Activated CD8-positive, alpha-beta T cell treated with anti-CD3 and anti-CD28 coated beads, Interleukin-2, amount 10 ng/mL, durations not matched to agents 7 days and 5 days (primary cell): Measurements from ENCODE around the gene INHA. TPM values are rescaled to one million over a fixed set of nuclear protein-coding genes. Genes with fewer than 3 reads are reported as not detected.

ENCODE experiments used
- ATAC-seq: fragments of 150-1000 bp; cut with Tn5 transposase; one replicate; pipeline ENCODE4 v1.10.0; 2021; ENCODE audit warnings: moderate library complexity
- CTCF ChIA-PET: fragments of 350-600 bp; sonication (Branson Sonifier 250); formaldehyde crosslinking; loops from one replicate; lab custom pipeline; 2021; ENCODE audit warnings: antibody characterized with exemption; lab: Charles Lee
- POLR2A ChIA-PET: fragments of 350-600 bp; sonication (Branson Sonifier 250); formaldehyde crosslinking; loops from one replicate; lab custom pipeline; 2021; ENCODE audit warnings: antibody characterized with exemption; lab: Charles Lee
- DNase-seq: peaks from one replicate; pipeline ENCODE4 v3.0.0-alpha.2; 2020
- H3K27ac Mint-ChIP-seq: one replicate; pipeline ENCODE4 v1.8.0; 2021; ENCODE audit warnings: mild to moderate bottlenecking, mixed read lengths
- H3K27me3 Mint-ChIP-seq: one replicate; pipeline ENCODE4 v1.8.0; 2021; ENCODE audit warnings: low read depth, mixed read lengths
- H3K36me3 Mint-ChIP-seq: one replicate; pipeline ENCODE4 v1.8.0; 2021; ENCODE audit warnings: low read depth, mixed read lengths
- H3K4me1 Mint-ChIP-seq: one replicate; pipeline ENCODE4 v1.8.0; 2021; ENCODE audit warnings: low read depth, mixed read lengths
- H3K4me3 Mint-ChIP-seq: one replicate; pipeline ENCODE4 v1.8.0; 2021; ENCODE audit warnings: mild to moderate bottlenecking, mixed read lengths
- H3K9me3 Mint-ChIP-seq: one replicate; pipeline ENCODE4 v1.8.0; 2022; ENCODE audit warnings: mixed read lengths; ENCODE audit not compliant: insufficient read depth
- total RNA-seq, 2 experiments: library from RNA; stranded (reverse); gene quantifications; one replicate each; pipeline ENCODE4 v1.2.3, GENCODE V29; 2021

INHA gene
- total RNA-seq, 2 experiments from 2014 or later: not detected

DNA sequence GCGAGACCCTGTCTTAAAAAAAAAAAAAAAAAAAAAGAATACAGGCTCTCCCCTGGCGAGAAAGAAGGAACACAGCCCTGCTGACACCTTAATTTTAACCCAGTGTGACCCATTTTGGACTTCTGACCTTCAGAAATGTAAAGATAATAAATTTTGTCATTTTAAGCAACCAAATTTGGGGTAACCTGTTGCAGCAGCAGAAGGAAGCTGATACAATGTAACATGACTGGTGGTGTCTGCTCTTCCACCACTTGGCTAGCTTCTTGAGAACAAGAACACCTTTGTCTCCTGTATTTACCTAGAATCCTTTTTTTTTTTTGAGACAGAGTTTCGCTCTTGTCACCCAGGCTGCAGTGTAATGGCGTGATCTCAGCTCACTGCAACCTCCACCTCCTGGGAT lies 19.0 kb downstream of the INHA start:
- Mint-ChIP-seq H3K27ac (no peak overlapping the region), H3K4me3 (no peak overlapping the region), H3K9me3 (no peaks in the 10 kb centered on the region), H3K36me3 (no peaks in the 10 kb centered on the region), H3K27me3 (peaks cover 11% of the 10 kb centered on the region), H3K4me1 (peaks cover 6% of the 10 kb centered on the region)
- ATAC-seq (no peak), DNase-seq (no peak)
- POLR2A ChIA-PET: no interaction called here
- CTCF ChIA-PET: interaction anchor here (1.0 kb wide), 1 partner anchor 52 kb away, joined by 4 read pairs; no protein-coding TSS in a partner anchor

DNA sequence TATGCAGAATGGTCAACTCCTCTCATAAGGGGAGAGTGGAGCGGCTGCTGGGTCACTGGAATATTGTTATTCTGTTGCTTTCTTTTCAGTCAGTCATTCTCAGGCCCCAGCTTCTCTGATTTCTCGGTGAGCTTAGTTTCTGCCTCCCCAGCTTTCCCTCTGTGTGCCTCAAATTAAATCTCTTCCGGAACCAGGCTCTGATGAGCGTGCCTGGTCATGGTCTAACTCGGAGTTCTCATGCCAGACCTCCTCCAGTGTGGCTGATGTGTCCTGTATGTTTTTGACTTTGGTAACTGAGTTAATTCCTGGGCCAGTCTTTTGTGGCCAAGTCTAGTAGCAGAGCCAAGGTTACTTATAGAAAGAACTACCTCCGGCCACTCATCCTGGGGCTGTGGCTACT lies 20.6 kb downstream of the INHA start:
- no peaks in the 10 kb centered on the region for H3K9me3 Mint-ChIP-seq
- no peak overlapping the region for H3K27ac Mint-ChIP-seq
- DNase-seq (no peak), ATAC-seq (no peak)
- peaks cover 11% of the 10 kb centered on the region for H3K27me3 Mint-ChIP-seq
- no peak overlapping the region for H3K4me3 Mint-ChIP-seq
- ChIA-PET CTCF (no interaction called here), POLR2A (no interaction called here)
- H3K36me3 Mint-ChIP-seq: no peaks in the 10 kb centered on the region
- peaks cover 18% of the 10 kb centered on the region for H3K4me1 Mint-ChIP-seq

DNA sequence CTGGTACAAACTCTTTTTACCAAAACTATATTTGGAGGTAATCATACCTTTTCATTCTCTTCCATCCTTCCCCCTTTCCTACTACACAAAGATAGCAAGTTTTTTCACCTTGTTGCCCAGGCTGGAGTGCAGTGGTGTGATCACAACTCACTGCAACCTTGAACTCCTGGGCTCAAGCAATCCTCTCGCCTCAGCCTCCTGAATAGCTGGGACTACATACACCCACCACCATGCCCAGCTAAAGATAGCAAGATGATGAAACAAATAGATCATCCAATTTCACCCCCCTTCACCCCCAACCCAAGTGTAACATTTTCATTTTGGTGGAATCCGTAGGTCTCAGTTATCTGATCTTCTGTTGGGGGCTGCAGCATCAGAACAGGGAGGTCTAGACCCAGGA lies 21.0 kb downstream of the INHA start:
- no peaks in the 10 kb centered on the region for H3K36me3 Mint-ChIP-seq
- H3K4me3 Mint-ChIP-seq: no peak overlapping the region
- ATAC-seq (no peak), DNase-seq (no peak)
- ChIA-PET CTCF (no interaction called here), POLR2A (no interaction called here)
- H3K27ac Mint-ChIP-seq: no peak overlapping the region
- no peaks in the 10 kb centered on the region for H3K9me3 Mint-ChIP-seq
- H3K4me1 Mint-ChIP-seq: peaks cover 20% of the 10 kb centered on the region
- peaks cover 11% of the 10 kb centered on the region for H3K27me3 Mint-ChIP-seq

DNA sequence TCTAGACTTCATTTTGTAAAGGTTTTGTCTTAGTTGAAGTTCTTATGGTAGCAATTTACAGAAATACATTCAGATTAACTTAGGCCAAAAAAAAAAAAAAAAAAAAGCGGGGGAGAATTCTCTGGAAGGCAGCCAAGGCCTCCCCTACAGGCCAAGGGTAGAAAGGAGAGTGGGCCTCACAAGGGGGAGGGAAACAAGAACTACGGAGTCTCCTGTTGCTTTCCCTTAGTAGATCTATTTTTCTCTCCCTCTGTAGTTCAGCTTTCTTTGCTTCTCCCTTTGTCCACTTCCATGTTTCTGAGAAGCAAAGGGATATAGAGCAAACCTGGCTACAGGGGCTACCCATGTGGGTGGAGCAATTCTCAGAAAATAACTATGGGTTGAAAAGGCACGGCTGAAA lies 23.1 kb downstream of the INHA start:
- POLR2A ChIA-PET: no interaction called here
- DNase-seq (no peak), ATAC-seq (no peak)
- no peak overlapping the region for H3K4me3 Mint-ChIP-seq
- CTCF ChIA-PET: interaction anchor here (0.9 to 1.3 kb wide), 3 partner anchors 35 to 65 kb away, joined by 3 read pairs; no protein-coding TSS in a partner anchor
- no peak overlapping the region for H3K27ac Mint-ChIP-seq
- H3K27me3 Mint-ChIP-seq: peaks cover 11% of the 10 kb centered on the region
- H3K9me3 Mint-ChIP-seq: no peaks in the 10 kb centered on the region
- H3K4me1 Mint-ChIP-seq: peaks cover 32% of the 10 kb centered on the region
- H3K36me3 Mint-ChIP-seq: no peaks in the 10 kb centered on the region

DNA sequence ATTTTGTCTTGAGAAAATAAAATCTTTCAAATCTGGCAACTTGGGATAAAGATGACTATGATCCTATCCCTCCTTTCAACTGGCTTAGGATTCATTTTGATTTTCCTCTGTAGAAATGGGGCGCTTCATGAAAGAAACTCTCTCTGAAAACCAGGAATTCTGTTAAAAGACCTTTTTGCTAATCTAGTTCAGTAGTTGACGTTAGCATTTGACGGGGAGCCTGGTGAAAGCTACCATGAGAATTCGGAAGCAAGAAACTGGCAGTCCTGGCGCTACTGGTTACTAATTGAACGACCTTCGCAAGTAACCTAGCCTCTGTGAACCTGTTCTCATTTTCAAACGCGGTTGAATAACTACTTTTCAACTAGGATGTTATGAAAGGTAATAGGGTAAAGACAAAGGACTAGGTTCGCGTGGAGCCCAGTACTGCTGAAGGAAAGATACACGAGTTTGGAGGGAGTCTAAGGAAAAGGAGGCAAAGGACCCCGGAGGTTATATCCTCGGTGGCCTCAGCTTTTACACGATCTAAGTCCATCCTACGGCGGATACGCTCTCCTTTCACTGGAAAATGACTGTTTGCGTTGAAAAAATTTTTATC lies 24.9 kb downstream of the INHA start:
- Mint-ChIP-seq H3K9me3 (no peaks in the 10 kb centered on the region), H3K27me3 (peaks cover 11% of the 10 kb centered on the region), H3K36me3 (peaks cover 3% of the 10 kb centered on the region), H3K27ac (peak overlapping the region; percentile 89), H3K4me1 (peaks cover 32% of the 10 kb centered on the region), H3K4me3 (peak overlapping the region; percentile 94)
- DNase-seq (no peak), ATAC-seq (peak; percentile 5)
- ChIA-PET POLR2A (interaction anchor here (0.5 to 2.0 kb wide), 4 partner anchors 13 to 68 kb away, joined by 3 to 4 read pairs (median 4); no protein-coding TSS in a partner anchor), CTCF (interaction anchor here (1.1 to 4.5 kb wide), 6 partner anchors 37 to 302 kb away, joined by 3 to 22 read pairs (median 8); partner anchors contain the start of genes CHPF and GMPPA)

DNA sequence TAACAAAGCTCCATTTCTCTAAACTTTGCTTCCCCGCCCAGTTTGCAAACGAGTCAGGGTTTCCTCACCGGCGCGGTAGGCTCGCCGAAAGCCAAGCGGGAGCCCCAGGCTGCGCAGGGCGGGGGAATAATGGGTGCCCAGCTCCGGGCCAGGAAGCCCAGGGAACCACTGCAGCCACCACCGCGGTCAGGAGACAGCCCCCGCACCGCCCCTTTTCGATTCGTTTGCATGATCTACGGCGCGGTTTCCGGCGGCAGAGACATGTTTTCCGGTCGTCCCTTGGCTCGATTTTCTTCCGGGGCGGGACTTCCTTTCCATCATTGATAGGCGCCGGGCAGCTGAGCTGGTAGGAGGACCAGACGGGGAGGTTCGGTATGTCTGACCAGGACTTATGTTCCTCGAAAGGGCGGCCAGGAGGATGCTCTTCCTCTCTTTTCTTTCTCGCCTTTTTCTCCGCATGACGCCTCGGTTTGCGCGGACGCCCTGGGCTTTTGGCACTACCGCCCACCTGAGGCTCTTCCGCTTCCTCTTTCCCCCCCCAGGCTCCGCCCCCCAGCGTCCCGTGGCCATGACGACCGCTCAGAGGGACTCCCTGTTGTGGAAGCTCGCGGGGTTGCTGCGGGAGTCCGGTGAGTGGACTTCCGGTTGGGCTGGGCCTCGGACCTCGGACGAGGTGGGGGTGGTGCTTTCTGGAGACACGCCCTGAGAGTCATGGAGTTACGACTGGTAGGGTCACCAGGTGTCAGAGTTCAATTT lies 25.6 kb downstream of the INHA start, which contains the start of gene STK11IP:
Gene STK11IP (plus strand): TSS at position 306 of the 756 bp plus-strand sequence. CDS start 263 bp downstream, at position 569.
- ChIA-PET POLR2A (interaction anchor here (0.5 to 2.0 kb wide), 5 partner anchors 13 to 67 kb away, joined by 3 to 4 read pairs (median 4); no protein-coding TSS in a partner anchor), CTCF (interaction anchor here (1.1 to 4.5 kb wide), 6 partner anchors 37 to 303 kb away, joined by 3 to 22 read pairs (median 8); partner anchors contain the start of genes CHPF and GMPPA)
- Mint-ChIP-seq H3K27ac (peak within 1 kb of the TSS; percentile 89), H3K9me3 (no peaks in the 10 kb centered on the region), H3K36me3 (peaks cover 6% of the 10 kb centered on the region), H3K4me1 (peaks cover 32% of the 10 kb centered on the region), H3K4me3 (peak within 1 kb of the TSS; percentile 94), H3K27me3 (peaks cover 9% of the 10 kb centered on the region)
- DNase-seq (peak; percentile 96), ATAC-seq (peak; percentile 92)

DNA sequence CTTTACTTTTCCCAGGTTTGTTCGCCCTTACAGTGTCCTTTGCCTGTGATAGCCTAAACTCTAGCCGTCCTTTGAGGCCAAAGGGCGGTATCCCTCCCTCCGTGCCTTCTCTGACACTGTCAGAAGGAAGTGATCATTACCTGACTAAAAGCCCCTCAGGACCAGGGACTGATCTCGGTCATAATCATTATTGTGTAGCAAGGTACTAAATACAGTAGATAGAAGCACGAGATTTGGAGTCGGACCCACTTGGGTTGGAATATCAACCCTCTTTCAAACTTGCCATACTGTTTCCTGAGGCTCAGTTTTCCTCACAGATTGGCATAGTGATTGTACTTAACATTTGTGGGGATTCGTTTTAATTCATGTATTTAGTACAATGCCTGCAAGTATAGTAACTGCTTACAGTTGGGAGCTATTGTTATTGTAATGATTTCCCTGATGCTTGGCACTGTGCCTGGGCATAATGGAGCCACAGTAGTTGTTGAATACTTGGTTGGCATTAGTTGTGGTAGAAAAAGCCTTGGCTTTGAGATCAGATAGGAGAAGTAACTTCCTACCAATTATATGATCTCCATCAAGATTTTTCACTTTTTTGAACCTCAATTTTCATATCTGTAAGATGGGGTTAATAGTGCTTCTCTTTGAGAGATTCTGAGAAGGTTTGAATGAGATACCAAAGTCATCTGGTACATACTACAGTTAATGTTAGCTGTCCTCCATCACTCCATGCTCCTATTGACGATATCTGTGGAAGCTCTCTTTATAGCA lies 26.4 kb downstream of the INHA start:
- POLR2A ChIA-PET: interaction anchor here (1.2 to 2.0 kb wide), 2 partner anchors 48 to 55 kb away, joined by 3 to 4 read pairs; no protein-coding TSS in a partner anchor
- ATAC-seq (no peak), DNase-seq (no peak)
- Mint-ChIP-seq H3K27ac (peak overlapping the region; percentile 89), H3K36me3 (peaks cover 7% of the 10 kb centered on the region), H3K27me3 (peaks cover 4% of the 10 kb centered on the region), H3K4me1 (peaks cover 32% of the 10 kb centered on the region), H3K4me3 (peak overlapping the region; percentile 94), H3K9me3 (no peaks in the 10 kb centered on the region)
- CTCF ChIA-PET: interaction anchor here (1.3 to 4.5 kb wide), 3 partner anchors 38 to 57 kb away, joined by 3 to 22 read pairs (median 18); partner anchors contain the start of gene CHPF

DNA sequence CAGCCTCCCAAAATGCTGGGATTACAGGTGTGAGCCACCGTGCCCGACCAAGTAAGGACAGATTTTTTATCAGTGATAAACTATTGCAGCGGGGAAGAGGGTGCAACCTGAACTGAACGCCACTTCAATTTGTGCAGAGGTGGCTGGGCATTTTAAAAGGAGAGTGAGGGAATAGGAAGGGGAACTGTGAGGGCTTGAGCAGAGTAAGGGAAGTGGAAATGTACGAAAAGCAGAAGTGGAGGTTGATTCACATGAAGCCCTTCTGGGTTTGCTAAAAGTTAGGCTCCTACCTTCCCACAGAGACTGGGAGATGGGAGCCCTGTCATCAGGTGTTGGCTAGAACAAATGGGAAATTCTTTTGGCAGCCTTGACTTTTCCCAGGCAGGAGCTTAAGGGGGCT lies 31.7 kb downstream of the INHA start:
- no peak for DNase-seq
- Mint-ChIP-seq H3K4me3 (no peak overlapping the region), H3K9me3 (no peaks in the 10 kb centered on the region), H3K27ac (no peak overlapping the region), H3K36me3 (peaks cover 25% of the 10 kb centered on the region), H3K4me1 (peaks cover 10% of the 10 kb centered on the region), H3K27me3 (no peaks in the 10 kb centered on the region)
- POLR2A ChIA-PET: no interaction called here
- CTCF ChIA-PET: no interaction called here
- no peak for ATAC-seq

DNA sequence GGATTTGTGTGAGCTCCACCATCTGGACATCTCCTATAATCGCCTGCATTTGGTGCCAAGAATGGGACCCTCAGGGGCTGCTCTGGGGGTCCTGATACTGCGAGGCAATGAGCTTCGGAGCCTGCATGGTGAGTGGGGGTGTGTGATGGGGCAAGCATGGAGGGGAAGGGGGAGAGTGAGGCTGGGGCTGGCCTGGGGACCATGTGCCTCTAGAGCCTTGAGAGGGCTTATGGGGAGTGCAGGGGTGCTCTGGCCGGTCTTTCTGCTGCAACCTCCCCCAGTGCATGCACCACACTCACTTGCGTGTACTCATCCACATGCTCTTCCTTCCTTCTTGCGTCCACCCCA lies 33.5 kb downstream of the INHA start:
- DNase-seq: no peak
- peaks cover 5% of the 10 kb centered on the region for H3K4me1 Mint-ChIP-seq
- H3K9me3 Mint-ChIP-seq: no peaks in the 10 kb centered on the region
- H3K36me3 Mint-ChIP-seq: peaks cover 29% of the 10 kb centered on the region
- CTCF ChIA-PET: interaction anchor here (2.0 kb wide), 1 partner anchor 45 kb away, joined by 5 read pairs; no protein-coding TSS in a partner anchor
- H3K27ac Mint-ChIP-seq: no peak overlapping the region
- ATAC-seq: no peak
- no peak overlapping the region for H3K4me3 Mint-ChIP-seq
- POLR2A ChIA-PET: no interaction called here
- H3K27me3 Mint-ChIP-seq: no peaks in the 10 kb centered on the region

DNA sequence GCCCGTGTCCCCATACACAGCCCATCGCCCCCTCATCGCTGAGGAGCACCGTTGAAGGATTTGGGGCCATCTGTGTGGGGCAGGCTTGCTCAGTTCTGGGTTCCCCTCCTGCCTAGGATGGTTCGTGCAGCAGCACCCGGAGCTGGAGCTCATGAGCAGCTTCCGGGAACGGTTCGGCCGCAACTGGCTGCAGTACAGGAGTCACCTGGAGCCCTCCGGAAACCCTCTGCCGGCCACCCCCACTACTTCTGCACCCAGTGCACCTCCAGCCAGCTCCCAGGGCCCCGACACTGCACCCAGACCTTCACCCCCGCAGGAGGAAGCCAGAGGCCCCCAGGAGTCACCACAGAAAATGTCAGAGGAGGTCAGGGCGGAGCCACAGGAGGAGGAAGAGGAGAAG lies 35.8 kb downstream of the INHA start:
- H3K4me1 Mint-ChIP-seq: peaks cover 19% of the 10 kb centered on the region
- no peak overlapping the region for H3K4me3 Mint-ChIP-seq
- no peaks in the 10 kb centered on the region for H3K9me3 Mint-ChIP-seq
- no peak overlapping the region for H3K27ac Mint-ChIP-seq
- ChIA-PET CTCF (no interaction called here), POLR2A (no interaction called here)
- ATAC-seq (no peak), DNase-seq (no peak)
- H3K36me3 Mint-ChIP-seq: peaks cover 29% of the 10 kb centered on the region
- no peaks in the 10 kb centered on the region for H3K27me3 Mint-ChIP-seq

DNA sequence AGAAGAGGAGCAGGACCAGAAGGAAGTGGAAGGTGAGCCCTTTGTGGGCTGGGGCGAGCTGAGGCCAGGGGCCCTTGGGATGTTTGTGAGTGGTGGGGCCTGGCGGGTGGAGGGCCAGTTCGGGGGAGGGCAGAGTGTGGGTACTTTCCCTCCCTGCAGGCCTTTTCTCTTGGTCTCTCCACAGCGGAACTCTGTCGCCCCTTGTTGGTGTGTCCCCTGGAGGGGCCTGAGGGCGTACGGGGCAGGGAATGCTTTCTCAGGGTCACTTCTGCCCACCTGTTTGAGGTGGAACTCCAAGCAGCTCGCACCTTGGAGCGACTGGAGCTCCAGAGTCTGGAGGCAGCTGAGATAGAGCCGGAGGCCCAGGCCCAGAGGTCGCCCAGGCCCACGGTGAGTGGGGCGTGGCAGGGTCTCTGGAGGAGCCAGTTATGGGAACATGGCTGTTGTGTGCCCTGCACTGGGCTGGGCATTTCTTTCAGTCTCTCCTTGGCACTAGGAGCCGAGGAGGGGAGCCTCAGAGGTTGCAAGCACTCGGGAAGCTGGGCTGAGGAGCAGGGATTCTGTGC lies 36.4 kb downstream of the INHA start:
- ATAC-seq (no peak), DNase-seq (no peak)
- Mint-ChIP-seq H3K4me3 (no peak overlapping the region), H3K36me3 (peaks cover 28% of the 10 kb centered on the region), H3K4me1 (peaks cover 21% of the 10 kb centered on the region), H3K9me3 (no peaks in the 10 kb centered on the region), H3K27me3 (no peaks in the 10 kb centered on the region), H3K27ac (no peak overlapping the region)
- ChIA-PET CTCF (no interaction called here), POLR2A (no interaction called here)
